Endothelial cell of umbilical vein (primary cell): Measurements from ENCODE around the gene TAF4B. TPM values are rescaled to one million over a fixed set of nuclear protein-coding genes. Genes with fewer than 3 reads are reported as not detected.
"Not testable (repeated sequence)": the region's sequence is repeated elsewhere in the genome, so short reads cannot be mapped to it uniquely, and the experiment has no call there.

Experiments used
- BruUV-seq: library from RNA; stranded (reverse); fragments of 400-500 nt; replicated peaks from 2 replicates; lab custom pipeline; 2021; lab: Mats Ljungman, UMichigan
- CTCF ChIA-PET: fragments of 300-600, 350-600 bp; sonication (Branson Sonifier 250); formaldehyde crosslinking; loops from one replicate; lab custom pipeline; 2021; ENCODE audit warnings: antibody characterized with exemption, inconsistent platforms; lab: Charles Lee
- POLR2A ChIA-PET: fragments of 300-600, 350-600 bp; sonication (Branson Sonifier 250); formaldehyde crosslinking; loops from one replicate; lab custom pipeline; 2021; ENCODE audit warnings: antibody characterized with exemption, inconsistent platforms; lab: Charles Lee
- DNase-seq: peaks from one replicate; pipeline ENCODE4 v3.0.0-alpha.2; 2011; ENCODE audit warnings: low read depth, low spot score
- FAIRE-seq: peaks from 2 replicates; lab custom pipeline; 2011; peaks lifted over from hg19 to GRCh38; lab: Jason Lieb, UNC
- H2AFZ ChIP-seq: 2 replicates; pipeline ENCODE4 v1.6.0; 2012; ENCODE audit warnings: low read depth, low read length, control low read depth, inconsistent platforms
- H3K27ac ChIP-seq: 2 replicates; pipeline ENCODE4 v1.5.1; 2011; ENCODE audit warnings: low read depth, mild to moderate bottlenecking, control low read depth, low read length, moderate library complexity; ENCODE audit not compliant: insufficient read depth
- H3K27me3 ChIP-seq, 2 experiments: 2 replicates each; pipeline versions ENCODE4 v1.6.0 to v1.6.1; 2011; ENCODE audit warnings: low read length in 2 of 2, mixed read lengths in 1 of 2; ENCODE audit not compliant: control insufficient read depth in 2 of 2, insufficient read depth in 2 of 2
- H3K36me3 ChIP-seq, 2 experiments: 2 replicates in 1 of 2; 3 replicates in 1 of 2; pipeline ENCODE4 v1.5.1; 2011; ENCODE audit warnings: low read length in 2 of 2, mild to moderate bottlenecking in 1 of 2, moderate library complexity in 1 of 2; ENCODE audit not compliant: control insufficient read depth in 2 of 2, insufficient read depth in 2 of 2; ENCODE audit errors: extremely low read depth in 1 of 2
- H3K4me1 ChIP-seq: 3 replicates; pipeline ENCODE4 v1.5.1; 2011; ENCODE audit warnings: mild to moderate bottlenecking, low read length; ENCODE audit not compliant: control insufficient read depth, insufficient read depth; ENCODE audit errors: extremely low read depth
- H3K4me2 ChIP-seq: 2 replicates; pipeline ENCODE4 v1.6.1; 2011; ENCODE audit warnings: low read length, control low read depth, mixed read lengths; ENCODE audit not compliant: insufficient read depth
- H3K4me3 ChIP-seq, 3 experiments: fragments of 200-600 bp in 1 of 3; sonication (generic), shearing (Covaris generic) in 1 of 3; replicated peaks in 1 of 3; 2 replicates each; pipeline ENCODE4 v1.5.1; 2011 to 2016; ENCODE audit warnings: control low read depth in 3 of 3, low read length in 3 of 3, mild to moderate bottlenecking in 2 of 3, inconsistent platforms in 1 of 3, low read depth in 1 of 3, moderate library complexity in 1 of 3; ENCODE audit not compliant: insufficient read depth in 1 of 3
- H3K79me2 ChIP-seq: 2 replicates; pipeline ENCODE4 v1.6.0; 2012; ENCODE audit warnings: low read length, inconsistent platforms; ENCODE audit not compliant: control insufficient read depth, insufficient read depth
- H3K9ac ChIP-seq: replicated peaks from 2 replicates; pipeline ENCODE3; 2011; ENCODE audit warnings: low read length, control low read depth; ENCODE audit not compliant: insufficient read depth; ENCODE audit errors: extremely low read depth
- H3K9me1 ChIP-seq: replicated peaks from 3 replicates; pipeline ENCODE4 v1.6.0; 2011; ENCODE audit warnings: mild to moderate bottlenecking, low read length; ENCODE audit not compliant: control insufficient read depth, insufficient read depth; ENCODE audit errors: extremely low read depth
- H3K9me3 ChIP-seq: replicated peaks from 2 replicates; pipeline ENCODE4 v1.5.1; 2012; ENCODE audit warnings: low read length, inconsistent platforms; ENCODE audit not compliant: control insufficient read depth, insufficient read depth
- H4K20me1 ChIP-seq: replicated peaks from 2 replicates; pipeline ENCODE3; 2011; ENCODE audit warnings: mild to moderate bottlenecking, low read length; ENCODE audit not compliant: control insufficient read depth, insufficient read depth; ENCODE audit errors: extremely low read depth
- CTCF ChIP-seq, 2 donors: IDR thresholded peaks; 1 replicate in 1 of 2; 2 replicates in 1 of 2; pipeline ENCODE4 v1.5.1; 2011; ENCODE audit warnings: low read length in 2 of 2, mild to moderate bottlenecking in 2 of 2, moderate library complexity in 2 of 2, control low read depth in 1 of 2, inconsistent platforms in 1 of 2, low read depth in 1 of 2; ENCODE audit not compliant: insufficient read depth in 1 of 2; ENCODE audit errors: extremely low read depth in 1 of 2
- EZH2 ChIP-seq: IDR thresholded peaks from 2 replicates; pipeline ENCODE4 v1.6.1; 2012; ENCODE audit warnings: borderline replicate concordance, low read depth, mild to moderate bottlenecking, moderate library complexity, low read length, inconsistent platforms; ENCODE audit not compliant: severe bottlenecking
- JUN ChIP-seq: IDR thresholded peaks from 2 replicates; pipeline ENCODE4 v1.6.1; 2011; ENCODE audit warnings: borderline replicate concordance, low read depth; ENCODE audit not compliant: insufficient read length, insufficient read depth
- POLR2A ChIP-seq: IDR thresholded peaks from 2 replicates; pipeline ENCODE4 v1.6.1; 2012; ENCODE audit warnings: low read depth, mild to moderate bottlenecking, control low read depth, low read length
- dilution Hi-C: fragments of 300-500 bp; cut with MboI; formaldehyde crosslinking; loops from one replicate; pipeline ENCODE4 v1.15.0; 2019; ENCODE audit warnings: low sequenced_read_pairs; ENCODE audit not compliant: extremely low pct_ligation_motif_present
- intact Hi-C: fragments of 100-400 bp; cut with micrococcal nuclease; formaldehyde crosslinking; loops from one replicate; pipeline ENCODE4 v1.10.0; 2022
- polyA plus RNA-seq, 4 experiments: library from polyadenylated mRNA; depleted of rRNA in 3 of 4; stranded (reverse) in 3 of 4; unstranded in 1 of 4; fragments of >200 nt; gene quantifications; 2 replicates each; pipeline versions ENCODE4 v1.2.1 to v1.2.3, GENCODE V29; 2011 to 2012; ENCODE audit warnings: missing spikeins in 1 of 4
- total RNA-seq: library from RNA; stranded (reverse); gene quantifications from 2 replicates; pipeline ENCODE4 v1.2.3, GENCODE V29; 2021

Gene TAF4B
- total and polyA plus RNA-seq, 2 donors (not counting 3 experiments of a cell fraction or from before 2014, with no cell fraction given): 0.47 to 2.0 TPM

- CTCF ChIA-PET: interaction anchor here (1.3 kb wide), 1 partner anchor 9 kb away, joined by 3 read pairs; no protein-coding TSS in a partner anchor
- no peak overlapping the region for H2AFZ ChIP-seq
- H3K36me3 ChIP-seq: no peaks in the 10 kb centered on the region
- DNase-seq (no peak), FAIRE-seq (no peak)
- H3K27me3 ChIP-seq: peaks cover 12 to 14% of the 10 kb centered on the region in 2 experiments
- no peaks in the 10 kb centered on the region for H3K4me1 ChIP-seq
- H3K79me2 ChIP-seq: no peaks in the 10 kb centered on the region
- no peak overlapping the region for H3K9ac ChIP-seq
- H3K4me2 ChIP-seq: no peak overlapping the region
- intact Hi-C loops (no loop called here), dilution Hi-C loops (no loop called here)
- TF ChIP-seq EZH2 (no peak), JUN (no peak), CTCF (IDR thresholded peaks at IDR 0.05; ENCODE audit: extremely low read depth in 1 of 2, insufficient read depth in 1 of 2, low read depth in 1 of 2, low read length in 2 of 2) (no peak), POLR2A (no peak)
- POLR2A ChIA-PET: no interaction called here
- no peaks in the 10 kb centered on the region for H4K20me1 ChIP-seq
- H3K4me3 ChIP-seq: no peak overlapping the region
- no TSS peak for BruUV-seq
- no peaks in the 10 kb centered on the region for H3K9me1 ChIP-seq
- H3K27ac ChIP-seq: no peak overlapping the region
- no peaks in the 10 kb centered on the region for H3K9me3 ChIP-seq
These were observed 210.2 kb downstream of the TAF4B start for GRCh38 chr18:26436176-26437051.

- peaks cover 10 to 13% of the 10 kb centered on the region in 2 experiments for H3K27me3 ChIP-seq
- H3K9me1 ChIP-seq, H4K20me1 ChIP-seq, H3K4me3 ChIP-seq, H3K9me3 ChIP-seq, H3K9ac ChIP-seq, H3K36me3 ChIP-seq, H3K4me2 ChIP-seq, H3K27ac ChIP-seq, POLR2A ChIA-PET, H3K79me2 ChIP-seq, dilution Hi-C loops, intact Hi-C loops, FAIRE-seq, BruUV-seq, H2AFZ ChIP-seq, H3K4me1 ChIP-seq, DNase-seq: not testable (repeated sequence)
- CTCF ChIA-PET: interaction anchor here (1.2 to 1.3 kb wide), 2 partner anchors 10 to 13 kb away, joined by 3 read pairs; no protein-coding TSS in a partner anchor
These were observed 211.4 kb downstream of the TAF4B start for GRCh38 chr18:26437634-26438033.
